Ascending aorta (tissue), 2 donors: ENCODE results near the gene TTC39A. TPM values are rescaled to one million over a fixed set of nuclear protein-coding genes. Genes with fewer than 3 reads are reported as not detected.

Experiments used
- DNase-seq, 2 donors: peaks; one replicate each; pipeline ENCODE4 v3.0.0-alpha.2; 2019; ENCODE audit warnings: low spot score in 2 of 2
- H3K27ac ChIP-seq, 2 donors: fragments of 200-600 bp; sonication (generic); one replicate each; pipeline ENCODE4 v1.5.1; 2016 to 2017; ENCODE audit warnings: mild to moderate bottlenecking in 1 of 2
- H3K27me3 ChIP-seq: fragments of 200-600 bp; sonication (generic); one replicate; pipeline ENCODE4 v1.5.1; 2017
- H3K36me3 ChIP-seq, 2 donors: fragments of 200-600 bp; sonication (generic); one replicate each; pipeline ENCODE4 v1.5.1; 2016
- H3K4me1 ChIP-seq, 2 donors: fragments of 200-600 bp; sonication (generic); one replicate each; pipeline ENCODE4 v1.5.1; 2016 to 2017; ENCODE audit warnings: mild to moderate bottlenecking in 1 of 2
- H3K4me3 ChIP-seq, 2 donors: fragments of 200-600 bp; sonication (generic); one replicate each; pipeline ENCODE4 v1.5.1; 2016 to 2017; ENCODE audit warnings: mild to moderate bottlenecking in 1 of 2
- H3K9me3 ChIP-seq, 2 donors: fragments of 200-600 bp; sonication (generic); one replicate each; pipeline ENCODE4 v1.5.1; 2016
- intact Hi-C: fragments of 100-400 bp; cut with DNase I; formaldehyde crosslinking; loops from one replicate; pipeline ENCODE4 v1.15.1; 2023
- total RNA-seq: library from RNA; depleted of rRNA; stranded (reverse); fragments of >200 nt; gene quantifications from one replicate; pipeline ENCODE4 v1.1.0, GENCODE V29; 2016
- TF ChIP-seq, protein P1 (sequence below), 3 experiments: fragments of 200-600 bp in 2 of 3; fragments of 450-650 bp in 1 of 3; sonication (generic) in 2 of 3; IDR thresholded peaks; one replicate each; pipeline ENCODE4 v1.5.1; 2016 to 2019; ENCODE audit warnings: antibody characterized with exemption in 3 of 3, mild to moderate bottlenecking in 1 of 3, moderate library complexity in 1 of 3

The TTC39A gene
- total RNA-seq, 1 donor from 2014 or later: not detected

- intact Hi-C loops: no loop called here
- TF ChIP-seq, protein P1, sequence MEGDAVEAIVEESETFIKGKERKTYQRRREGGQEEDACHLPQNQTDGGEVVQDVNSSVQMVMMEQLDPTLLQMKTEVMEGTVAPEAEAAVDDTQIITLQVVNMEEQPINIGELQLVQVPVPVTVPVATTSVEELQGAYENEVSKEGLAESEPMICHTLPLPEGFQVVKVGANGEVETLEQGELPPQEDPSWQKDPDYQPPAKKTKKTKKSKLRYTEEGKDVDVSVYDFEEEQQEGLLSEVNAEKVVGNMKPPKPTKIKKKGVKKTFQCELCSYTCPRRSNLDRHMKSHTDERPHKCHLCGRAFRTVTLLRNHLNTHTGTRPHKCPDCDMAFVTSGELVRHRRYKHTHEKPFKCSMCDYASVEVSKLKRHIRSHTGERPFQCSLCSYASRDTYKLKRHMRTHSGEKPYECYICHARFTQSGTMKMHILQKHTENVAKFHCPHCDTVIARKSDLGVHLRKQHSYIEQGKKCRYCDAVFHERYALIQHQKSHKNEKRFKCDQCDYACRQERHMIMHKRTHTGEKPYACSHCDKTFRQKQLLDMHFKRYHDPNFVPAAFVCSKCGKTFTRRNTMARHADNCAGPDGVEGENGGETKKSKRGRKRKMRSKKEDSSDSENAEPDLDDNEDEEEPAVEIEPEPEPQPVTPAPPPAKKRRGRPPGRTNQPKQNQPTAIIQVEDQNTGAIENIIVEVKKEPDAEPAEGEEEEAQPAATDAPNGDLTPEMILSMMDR (IDR thresholded peaks at IDR 0.05): no peak
- Histone ChIP-seq H3K4me3 (no peak overlapping the region), H3K27ac (no peak overlapping the region), H3K4me1 (peaks cover 5 to 6% of the 10 kb centered on the region in 2 donors), H3K36me3 (no peaks in the 10 kb centered on the region), H3K9me3 (no peaks in the 10 kb centered on the region), H3K27me3 (peaks cover 12% of the 10 kb centered on the region)
- DNase-seq: no peak
These were observed 17.8 kb upstream of the TTC39A start for GRCh38 chr1:51348147-51348527.

DNA sequence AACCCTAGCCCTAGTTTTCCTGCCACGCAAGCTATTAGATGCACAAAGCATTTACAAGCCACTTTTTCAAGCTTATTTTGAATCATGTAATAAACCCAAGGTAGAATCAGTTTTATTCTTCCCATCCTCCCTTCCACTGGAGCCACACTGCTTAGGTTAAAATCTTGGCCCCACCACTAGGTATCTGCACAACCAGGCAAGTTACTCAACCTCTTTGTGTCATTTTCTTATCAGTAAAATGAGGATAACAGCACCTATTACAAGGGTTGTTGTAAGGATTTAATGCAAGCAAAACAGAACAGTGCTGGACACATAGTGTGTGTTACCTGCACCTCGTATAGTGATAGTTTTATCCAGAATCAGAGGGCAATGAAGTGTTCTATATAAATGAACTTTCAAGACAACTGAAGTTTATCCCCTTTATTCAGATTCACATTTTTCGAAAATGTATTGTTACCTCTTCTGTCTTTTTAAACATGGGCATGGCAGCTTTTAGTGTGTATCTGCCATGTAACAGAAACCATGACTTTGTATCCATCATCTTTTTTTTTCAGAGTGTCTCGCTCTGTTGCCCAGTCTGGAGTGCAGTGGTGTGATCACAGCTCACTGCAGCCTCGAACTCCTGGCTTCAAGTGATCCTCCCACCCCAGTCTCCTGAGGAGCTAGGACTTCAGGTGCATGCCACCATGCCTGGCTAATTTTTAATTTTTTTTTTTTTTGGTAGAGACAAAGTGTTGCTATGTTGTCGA, 17.2 kb upstream of the TTC39A start:
- Histone ChIP-seq H3K27me3 (peaks cover 12% of the 10 kb centered on the region), H3K9me3 (no peaks in the 10 kb centered on the region), H3K27ac (no peak overlapping the region), H3K4me3 (no peak overlapping the region), H3K4me1 (peaks cover 5 to 6% of the 10 kb centered on the region in 2 donors), H3K36me3 (no peaks in the 10 kb centered on the region)
- TF ChIP-seq, protein P1 (IDR thresholded peaks at IDR 0.05): no peak
- DNase-seq: no peak
- intact Hi-C loops: no loop called here

DNA sequence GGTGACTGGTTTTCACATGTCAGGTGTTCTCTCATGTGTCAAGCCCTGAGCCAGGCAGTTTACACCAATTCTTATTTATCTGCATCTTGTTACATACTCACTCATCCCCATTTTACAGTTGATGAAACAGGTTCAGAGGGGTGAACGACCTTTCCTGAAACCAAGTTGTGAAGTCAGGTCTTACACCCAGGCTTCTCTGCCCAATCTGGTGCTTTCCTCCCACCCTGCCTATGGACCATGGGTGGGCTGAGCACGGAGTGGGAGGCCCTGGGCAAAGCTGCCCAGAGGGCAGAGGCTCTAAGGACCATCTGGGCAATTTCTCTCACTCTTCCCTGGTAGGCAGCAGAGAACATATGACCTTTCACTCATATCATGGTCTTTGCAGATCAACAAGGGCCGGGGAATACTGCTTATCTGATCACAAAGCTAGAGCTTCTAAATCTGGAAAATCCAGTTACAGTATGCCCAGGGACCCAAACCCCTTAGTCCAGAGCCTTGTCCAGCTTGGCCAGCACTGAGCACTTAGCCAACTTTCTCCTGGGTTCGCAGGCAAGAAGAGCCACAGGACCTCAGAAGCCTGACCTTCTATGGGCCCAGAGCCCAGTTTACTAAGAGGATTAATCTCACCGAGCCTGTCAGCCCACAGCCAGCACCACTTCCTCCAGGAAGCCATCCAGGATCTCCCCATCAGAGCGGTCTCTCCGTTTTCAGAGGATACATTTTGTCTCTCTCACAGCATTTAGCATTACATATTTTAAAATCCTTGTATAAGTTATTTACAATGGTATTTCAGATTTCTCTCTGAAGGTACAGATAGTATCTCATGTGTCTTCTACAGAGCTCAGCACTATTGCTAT, 16.0 kb upstream of the TTC39A start:
- intact Hi-C loops: no loop called here
- no peak for DNase-seq
- peaks cover 12% of the 10 kb centered on the region for H3K27me3 ChIP-seq
- H3K4me3 ChIP-seq: no peak overlapping the region
- H3K36me3 ChIP-seq: no peaks in the 10 kb centered on the region
- H3K4me1 ChIP-seq: peaks cover 5 to 6% of the 10 kb centered on the region in 2 donors
- TF ChIP-seq, protein P1 (IDR thresholded peaks at IDR 0.05): no peak
- H3K9me3 ChIP-seq: no peaks in the 10 kb centered on the region
- no peak overlapping the region for H3K27ac ChIP-seq

DNA sequence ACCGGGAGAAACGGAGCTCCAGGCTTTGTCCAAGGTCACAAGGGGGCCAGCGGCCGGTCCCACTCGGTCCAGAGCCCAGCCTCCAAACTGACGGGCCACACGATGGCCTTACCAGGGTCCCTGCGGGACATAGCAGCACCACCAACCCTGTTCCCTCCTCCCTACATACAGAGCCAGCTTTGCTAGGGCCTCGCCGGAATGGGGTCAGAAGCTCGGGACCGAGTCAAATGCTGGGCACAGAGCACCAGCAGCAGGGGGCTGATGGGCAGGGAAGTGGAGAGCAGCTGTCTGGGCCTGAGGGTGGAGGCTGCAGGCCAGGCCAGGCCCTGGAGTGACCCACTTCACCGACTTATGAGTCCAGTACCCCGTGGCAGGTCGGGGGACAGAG, 14.9 kb upstream of the TTC39A start:
- H3K4me1 ChIP-seq: peaks cover 5 to 6% of the 10 kb centered on the region in 2 donors
- intact Hi-C loops: no loop called here
- TF ChIP-seq, protein P1 (IDR thresholded peaks at IDR 0.05): no peak
- H3K27ac ChIP-seq: no peak overlapping the region
- H3K36me3 ChIP-seq: no peaks in the 10 kb centered on the region
- peak overlapping the region in 1 of 2 donors; percentile 40 for H3K4me3 ChIP-seq
- H3K27me3 ChIP-seq: peaks cover 12% of the 10 kb centered on the region
- H3K9me3 ChIP-seq: no peaks in the 10 kb centered on the region
- DNase-seq: no peak

- no peak for DNase-seq
- no peaks in the 10 kb centered on the region for H3K36me3 ChIP-seq
- H3K4me3 ChIP-seq: peak overlapping the region; percentile 22 to 40
- no peaks in the 10 kb centered on the region for H3K9me3 ChIP-seq
- H3K4me1 ChIP-seq: peaks cover 5 to 6% of the 10 kb centered on the region in 2 donors
- no peak overlapping the region for H3K27ac ChIP-seq
- TF ChIP-seq, protein P1 (IDR thresholded peaks at IDR 0.05): no peak
- H3K27me3 ChIP-seq: peaks cover 12% of the 10 kb centered on the region
- intact Hi-C loops: no loop called here
These were observed 14.4 kb upstream of the TTC39A start for GRCh38 chr1:51344602-51345299.
